ENCODE results near the gene SYNGR1.

Gene SYNGR1

GRCh38 chr22:39432361-39432811 lies 82.6 kb downstream of the SYNGR1 start:
- DNase-seq, result no peak

GRCh38 chr22:39433476-39434242 lies 83.9 kb downstream of the SYNGR1 start:
- no peak for DNase-seq

- DNase-seq, result no peak
Measured at GRCh38 chr22:39434243-39434653, 84.5 kb downstream of the SYNGR1 start.

GRCh38 chr22:39434721-39435120 lies 84.9 kb downstream of the SYNGR1 start:
- no peak for DNase-seq

All from activated CD4-positive, alpha-beta T cell treated with anti-CD3 and anti-CD28 coated beads, Interleukin-2, Interleukin-6, amounts not matched to agents 100 ng/mL and 50 ng/mL, durations not matched to agents 16 hours and 8 hours (primary cell).